HG02678 (cell line): ENCODE measurements around the gene APCDD1L.
A peak's percentile ranks its signal among the peaks of the same experiment; 100 is the strongest.

ENCODE experiments used
- ATAC-seq: cut with Tn5 transposase; IDR thresholded peaks from one replicate; pipeline ENCODE4 v1.9.1; 2021; ENCODE audit warnings: mild to moderate bottlenecking, moderate library complexity; ENCODE audit not compliant: unreplicated experiment

Gene APCDD1L

GRCh38 chr20:58469616-58470015 is 45.6 kb downstream of the APCDD1L start:
- no peak for ATAC-seq

GRCh38 chr20:58467572-58468527 is 47.3 kb downstream of the APCDD1L start:
- no peak for ATAC-seq

GRCh38 chr20:58466729-58467571 is 48.2 kb downstream of the APCDD1L start:
- ATAC-seq: no peak

- no peak for ATAC-seq
Measured at GRCh38 chr20:58466095-58466708, 49.0 kb downstream of the APCDD1L start.

- ATAC-seq: no peak
Measured at GRCh38 chr20:58464838-58465237, 50.4 kb downstream of the APCDD1L start.

- ATAC-seq: no peak
Measured at GRCh38 chr20:58463256-58463655, 51.9 kb downstream of the APCDD1L start.

- ATAC-seq: no peak
Measured at GRCh38 chr20:58461899-58462298, 53.3 kb downstream of the APCDD1L start.

- ATAC-seq: no peak
Measured at GRCh38 chr20:58461104-58461503, 54.1 kb downstream of the APCDD1L start.

GRCh38 chr20:58459058-58459750 is 56.0 kb downstream of the APCDD1L start:
- ATAC-seq: peak; percentile 17

- peak; percentile 98 for ATAC-seq
Measured at GRCh38 chr20:58458342-58459057, 56.7 kb downstream of the APCDD1L start.

GRCh38 chr20:58457083-58457695 is 58.0 kb downstream of the APCDD1L start:
- ATAC-seq: no peak

- no peak for ATAC-seq
Measured at GRCh38 chr20:58454460-58454859, 60.7 kb downstream of the APCDD1L start.

- no peak for ATAC-seq
Measured at GRCh38 chr20:58453391-58453790, 61.8 kb downstream of the APCDD1L start.

- no peak for ATAC-seq
Measured at GRCh38 chr20:58452667-58453255, 62.4 kb downstream of the APCDD1L start.

GRCh38 chr20:58450254-58450653 is 64.9 kb downstream of the APCDD1L start:
- ATAC-seq: no peak

GRCh38 chr20:58449681-58450221 is 65.4 kb downstream of the APCDD1L start:
- ATAC-seq: no peak

GRCh38 chr20:58448958-58449357 is 66.2 kb downstream of the APCDD1L start:
- ATAC-seq: no peak

- no peak for ATAC-seq
Measured at GRCh38 chr20:58447511-58448391, 67.4 kb downstream of the APCDD1L start.
